ENCODE data around the gene CYBA.

CYBA gene

GRCh38 chr16:88661468-88661867 lies 10.6 kb upstream of the CYBA start:
- no peak for DNase-seq

DNA sequence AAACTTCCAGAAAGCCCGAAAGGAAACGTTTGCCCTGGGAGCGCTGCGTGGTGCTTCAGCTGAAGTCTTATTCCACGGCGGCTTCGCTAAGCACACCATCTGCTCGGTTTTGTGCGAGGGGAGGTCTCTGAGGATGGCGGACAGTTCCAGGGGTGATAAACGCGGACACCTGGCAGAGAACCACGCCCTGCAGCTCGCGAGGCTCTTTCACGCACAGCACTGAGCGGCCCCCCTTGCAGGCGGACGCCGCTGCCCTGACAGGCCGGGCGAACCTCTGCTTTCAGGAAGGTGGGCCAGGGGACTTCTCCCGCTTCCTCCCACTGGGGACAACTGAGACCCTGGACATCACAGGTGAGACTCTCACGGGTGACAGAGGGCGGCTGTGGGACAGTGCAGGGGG lies 8.3 kb upstream of the CYBA start:
- no peak for DNase-seq

DNA sequence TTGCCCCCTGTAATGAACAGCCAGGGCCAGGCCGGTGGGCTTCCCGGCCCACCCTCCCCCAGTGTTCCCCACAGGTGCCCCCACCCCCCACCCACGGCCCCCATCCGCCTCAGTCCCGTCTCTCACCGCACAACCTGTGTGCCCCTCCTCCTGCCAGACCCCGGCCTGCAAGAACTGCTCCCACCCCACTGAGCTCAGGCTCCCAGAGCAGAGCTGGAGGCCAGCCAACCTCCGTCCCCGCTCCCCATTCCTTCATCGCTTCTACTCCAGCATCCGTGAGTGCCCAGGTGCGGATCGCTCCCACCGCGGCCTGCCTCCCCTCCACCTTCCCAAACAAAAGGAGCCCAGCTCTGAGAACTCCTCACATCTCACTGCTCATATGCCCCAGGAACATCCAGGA lies 7.9 kb upstream of the CYBA start:
- DNase-seq = no peak

DNA sequence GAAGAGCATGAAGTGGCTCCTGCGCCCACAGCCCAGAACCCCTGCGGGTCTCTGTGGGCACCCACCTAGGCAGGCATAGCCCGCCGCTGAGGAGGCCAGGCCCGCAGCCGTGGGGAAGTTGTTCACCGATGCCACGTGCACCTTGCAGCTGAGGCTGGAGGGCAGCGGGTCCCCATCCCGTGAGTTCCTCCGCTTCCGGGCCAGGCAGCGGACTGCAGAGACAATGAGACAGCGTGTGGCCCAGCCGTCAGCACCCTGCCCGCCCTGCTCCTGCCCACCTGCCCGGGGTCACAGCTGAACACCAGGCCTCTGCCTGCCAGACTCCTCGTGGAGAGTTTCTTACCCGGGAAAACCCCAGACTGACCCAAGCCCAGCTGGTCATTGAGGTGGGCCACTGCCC lies 6.5 kb upstream of the CYBA start:
- no peak for DNase-seq

- no peak for DNase-seq
Measured at GRCh38 chr16:88656291-88656980, 5.6 kb upstream of the CYBA start.

DNA sequence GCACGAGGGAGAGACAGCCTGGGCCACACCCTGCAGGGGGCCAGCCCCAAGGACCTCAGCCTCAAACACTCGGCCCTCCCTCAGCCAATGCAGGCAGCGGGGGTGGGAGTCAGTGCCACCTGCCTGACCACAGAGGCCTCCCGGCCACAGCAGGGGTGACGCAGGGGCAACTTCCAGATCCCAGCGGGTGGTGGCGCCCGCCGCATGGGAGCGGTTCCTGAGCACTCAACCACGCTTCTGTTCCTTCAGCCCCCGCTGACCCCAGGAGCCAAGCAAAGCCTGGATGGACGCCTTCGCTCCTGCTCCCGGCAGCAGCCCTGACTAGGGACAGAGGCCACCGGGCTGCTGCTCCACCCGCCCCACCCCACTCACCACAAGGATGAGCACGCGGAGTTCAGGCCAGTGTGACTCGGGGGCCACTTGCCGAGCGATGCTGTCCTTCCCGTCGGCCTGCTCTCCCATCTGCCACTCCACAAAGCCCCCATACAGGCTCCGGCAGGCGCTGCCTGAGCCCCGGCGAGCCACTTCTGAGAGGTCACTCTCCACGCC lies 5.0 kb upstream of the CYBA start:
- DNase-seq = no peak

DNA sequence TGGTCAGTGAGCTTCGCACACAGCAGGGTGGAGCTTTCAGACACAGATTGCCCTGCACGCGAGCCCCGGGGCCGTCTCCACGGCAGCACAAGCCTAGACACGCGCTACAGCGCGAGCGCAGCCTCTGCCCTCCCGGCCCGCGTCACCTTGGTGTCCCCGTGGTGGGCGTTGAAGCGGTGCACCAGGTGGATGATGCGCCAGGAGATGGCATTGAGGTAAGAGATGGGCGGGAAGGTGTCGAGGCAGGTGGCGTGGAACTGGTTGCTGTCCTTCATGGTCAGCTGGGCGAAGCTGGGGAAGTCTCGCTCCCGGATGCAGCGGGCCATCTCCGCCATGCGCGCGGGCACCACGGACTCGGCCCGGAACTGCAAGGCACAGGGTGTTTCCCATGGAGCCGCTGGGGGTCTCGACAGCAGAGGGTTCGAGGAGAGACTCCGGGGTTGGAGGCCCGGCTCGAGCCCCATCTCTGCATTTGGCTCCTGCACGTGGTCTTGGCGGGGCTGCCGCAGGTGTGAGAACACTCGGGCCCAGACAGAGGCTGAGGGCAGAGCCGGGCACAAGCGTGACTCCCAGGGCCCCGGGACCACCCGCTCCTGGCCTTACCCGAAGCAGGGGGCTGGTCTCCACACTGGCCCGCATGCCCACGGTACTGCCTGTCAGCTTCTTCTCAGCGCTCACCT lies 4.3 kb upstream of the CYBA start:
- DNase-seq = no peak

DNA sequence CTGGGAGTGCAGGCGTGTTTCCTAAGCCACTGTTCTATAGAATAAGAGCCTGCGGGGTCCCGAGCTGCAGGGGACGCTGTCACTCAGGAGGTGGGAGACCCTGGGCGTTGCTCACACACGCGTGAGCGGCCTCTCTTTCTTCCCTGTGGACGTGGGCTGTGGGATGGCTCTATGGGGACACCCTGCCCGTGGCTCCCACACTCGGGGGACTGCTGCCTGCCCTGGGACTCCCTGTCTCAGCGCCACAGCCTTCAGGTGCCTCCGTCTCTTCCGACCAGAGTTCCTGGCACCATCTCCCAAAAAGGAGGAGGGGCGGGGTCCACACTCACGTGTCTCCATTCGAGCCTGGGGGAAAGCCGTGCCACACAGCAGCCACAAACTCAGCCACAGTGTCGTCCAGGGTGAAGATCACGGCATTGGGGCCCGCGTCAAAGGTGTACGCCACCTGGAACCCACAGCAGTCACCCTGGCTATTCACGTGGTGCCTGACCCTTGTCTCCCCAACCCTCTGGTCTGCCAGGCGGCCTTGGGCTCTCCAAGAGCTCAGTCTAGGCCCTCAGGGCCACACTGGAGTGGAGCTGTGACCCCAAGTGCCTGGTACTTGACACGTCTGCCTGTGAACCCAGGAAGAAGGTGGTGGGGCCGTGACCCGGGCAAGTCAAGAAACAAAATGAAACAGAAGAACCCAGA lies 3.7 kb upstream of the CYBA start:
- no peak for DNase-seq

DNA sequence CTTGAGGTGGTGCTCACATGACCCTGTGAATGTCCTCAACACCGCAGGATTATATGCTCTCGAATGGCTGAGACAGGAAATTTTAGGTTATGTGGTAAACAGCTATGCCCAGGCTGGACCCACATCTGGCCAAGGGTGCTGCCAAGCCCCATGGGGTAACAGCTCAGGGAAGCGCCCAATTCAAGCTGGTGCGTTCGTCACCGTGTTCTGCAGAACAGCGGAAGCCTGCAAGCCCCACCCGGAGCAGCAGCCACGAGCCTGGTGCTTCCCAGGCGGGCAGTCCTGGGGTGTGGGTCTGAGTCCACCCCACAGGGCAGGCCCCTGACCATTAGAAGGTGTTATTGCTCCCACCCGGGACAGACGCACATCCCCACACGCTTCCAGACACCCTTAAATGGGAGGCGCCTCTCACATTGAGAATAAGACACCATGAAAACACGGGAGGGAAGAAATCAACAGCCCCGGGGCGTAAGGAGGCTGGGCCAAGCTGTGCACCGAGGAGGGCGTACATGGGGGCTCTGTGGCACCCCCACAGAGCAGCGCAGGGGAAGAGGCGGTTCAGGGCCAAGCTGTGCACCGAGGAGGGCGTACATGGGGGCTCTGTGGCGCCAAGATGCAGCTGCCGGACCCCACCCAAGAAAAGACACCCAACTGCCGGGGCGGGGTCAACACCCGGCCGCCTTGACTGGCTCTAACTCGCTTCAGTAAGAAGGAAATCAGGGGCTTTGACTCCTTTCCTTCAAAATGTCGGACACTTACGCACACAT lies 2.9 kb upstream of the CYBA start:
- DNase-seq = no peak

DNA sequence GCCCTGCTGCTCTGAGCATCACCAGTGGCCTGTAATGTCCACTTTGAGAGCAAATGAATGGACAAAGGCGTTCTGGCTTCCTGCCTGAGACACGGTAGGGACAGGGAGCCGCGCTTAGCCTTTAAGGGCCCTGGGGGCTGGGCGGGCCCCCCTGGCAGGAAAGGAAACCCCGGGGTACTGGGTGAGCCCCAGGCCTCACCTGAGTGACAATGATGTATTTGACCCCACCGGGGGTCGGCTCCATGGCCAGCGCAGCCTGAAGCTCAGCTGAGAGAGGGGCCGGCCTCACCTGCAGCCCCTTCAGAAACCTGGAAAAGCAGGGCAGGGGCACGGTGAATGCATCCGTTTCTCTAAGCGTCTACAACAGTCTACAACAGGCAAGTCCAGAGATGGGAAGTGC lies 2.2 kb upstream of the CYBA start:
- no peak for DNase-seq

DNA sequence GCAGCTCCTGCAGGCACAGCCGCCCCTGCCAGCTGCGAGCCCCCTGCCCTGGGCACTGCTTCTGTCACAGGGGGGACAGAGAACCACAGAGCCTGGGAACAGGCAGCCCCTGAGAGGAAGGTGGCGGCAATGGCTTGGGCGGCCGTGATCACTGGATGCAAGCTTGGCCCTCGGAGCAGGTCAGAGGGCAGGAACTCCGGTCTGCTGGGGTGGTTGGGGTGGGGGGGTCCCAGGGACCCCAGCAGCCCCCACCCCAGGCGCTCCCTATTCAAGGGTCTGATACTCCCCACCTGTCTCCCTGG lies 1.9 kb upstream of the CYBA start:
- DNase-seq = no peak

- DNase-seq = no peak
Measured at GRCh38 chr16:88651989-88652761, 1.3 kb upstream of the CYBA start.

DNA sequence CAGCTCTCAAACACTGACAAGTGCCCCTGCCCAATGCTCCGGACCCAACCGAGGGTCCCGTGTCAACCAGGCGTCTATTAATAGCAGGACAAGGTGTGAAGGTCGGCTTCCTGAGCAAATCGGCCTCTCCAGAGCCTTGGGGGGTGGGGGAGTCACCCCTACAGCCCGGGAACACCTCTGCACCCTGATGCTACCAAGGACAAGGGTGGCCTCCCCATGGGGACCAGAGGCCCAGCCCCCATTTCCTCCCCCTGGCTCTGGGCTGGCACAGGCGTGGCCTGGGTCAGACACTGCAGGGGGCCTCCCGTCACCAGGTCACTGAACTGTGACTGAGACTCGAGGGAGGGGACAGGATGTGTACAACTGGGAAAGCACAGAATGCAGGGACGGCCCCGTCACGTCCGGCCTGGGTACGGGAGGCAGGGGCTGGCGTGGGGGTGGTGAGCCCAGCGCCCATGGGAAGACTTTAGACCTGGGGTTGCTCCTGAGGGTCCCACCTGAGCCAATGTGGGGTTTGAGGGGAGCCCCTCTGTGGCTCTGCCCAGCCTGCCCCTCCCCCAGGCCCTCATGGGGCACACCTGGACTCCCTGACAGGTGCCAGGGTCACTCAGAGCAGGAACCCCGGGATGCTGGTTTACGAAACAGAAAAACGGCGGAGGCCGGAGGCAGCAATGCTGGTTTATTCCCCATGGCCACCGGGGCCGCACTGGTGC lies 579 bp upstream of the CYBA start:
- peak; percentile 74 for DNase-seq

DNA sequence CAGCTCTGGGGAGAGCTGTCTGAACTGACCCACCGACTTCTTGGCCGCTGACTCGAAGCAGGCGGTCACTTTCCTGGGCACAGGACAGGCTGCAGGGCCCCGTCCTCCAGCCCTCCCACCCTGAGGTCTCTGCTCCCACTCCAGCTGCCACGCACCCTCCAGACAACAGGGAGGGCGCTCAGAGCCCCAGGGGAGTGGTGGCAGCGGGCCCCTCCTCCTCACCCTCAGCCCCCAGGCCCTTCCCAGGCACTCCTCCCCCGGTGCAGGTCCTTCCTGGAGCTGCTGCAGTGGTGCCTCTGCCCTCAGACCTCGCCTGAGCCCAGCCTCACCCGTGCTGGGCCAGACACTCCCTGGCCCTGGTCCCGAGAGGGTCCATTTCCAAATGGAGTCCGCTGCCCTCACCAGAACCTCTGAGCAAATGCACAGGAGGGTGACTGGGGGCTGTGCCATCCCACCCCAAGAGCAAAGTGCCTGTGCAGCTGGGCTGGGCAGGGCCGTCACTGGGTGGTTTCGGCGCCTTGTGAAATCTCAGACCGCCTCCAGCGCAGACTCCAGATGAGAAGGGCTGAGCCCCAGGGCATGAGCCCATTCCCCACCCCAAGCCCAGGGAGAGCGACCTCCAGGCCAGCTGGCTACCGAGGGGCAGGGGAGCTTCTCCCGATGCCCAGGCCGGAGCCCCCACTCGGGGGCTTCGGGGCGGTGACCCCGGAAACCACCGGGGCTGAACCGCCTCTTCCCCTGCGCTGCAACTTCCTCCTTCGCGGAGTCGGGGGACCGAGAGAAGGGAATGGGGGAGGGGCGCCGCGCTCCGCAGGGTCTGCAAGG lies 717 bp downstream of the CYBA start:
- DNase-seq = no peak

- DNase-seq = no peak
Measured at GRCh38 chr16:88649195-88649923, 1.5 kb downstream of the CYBA start.

DNA sequence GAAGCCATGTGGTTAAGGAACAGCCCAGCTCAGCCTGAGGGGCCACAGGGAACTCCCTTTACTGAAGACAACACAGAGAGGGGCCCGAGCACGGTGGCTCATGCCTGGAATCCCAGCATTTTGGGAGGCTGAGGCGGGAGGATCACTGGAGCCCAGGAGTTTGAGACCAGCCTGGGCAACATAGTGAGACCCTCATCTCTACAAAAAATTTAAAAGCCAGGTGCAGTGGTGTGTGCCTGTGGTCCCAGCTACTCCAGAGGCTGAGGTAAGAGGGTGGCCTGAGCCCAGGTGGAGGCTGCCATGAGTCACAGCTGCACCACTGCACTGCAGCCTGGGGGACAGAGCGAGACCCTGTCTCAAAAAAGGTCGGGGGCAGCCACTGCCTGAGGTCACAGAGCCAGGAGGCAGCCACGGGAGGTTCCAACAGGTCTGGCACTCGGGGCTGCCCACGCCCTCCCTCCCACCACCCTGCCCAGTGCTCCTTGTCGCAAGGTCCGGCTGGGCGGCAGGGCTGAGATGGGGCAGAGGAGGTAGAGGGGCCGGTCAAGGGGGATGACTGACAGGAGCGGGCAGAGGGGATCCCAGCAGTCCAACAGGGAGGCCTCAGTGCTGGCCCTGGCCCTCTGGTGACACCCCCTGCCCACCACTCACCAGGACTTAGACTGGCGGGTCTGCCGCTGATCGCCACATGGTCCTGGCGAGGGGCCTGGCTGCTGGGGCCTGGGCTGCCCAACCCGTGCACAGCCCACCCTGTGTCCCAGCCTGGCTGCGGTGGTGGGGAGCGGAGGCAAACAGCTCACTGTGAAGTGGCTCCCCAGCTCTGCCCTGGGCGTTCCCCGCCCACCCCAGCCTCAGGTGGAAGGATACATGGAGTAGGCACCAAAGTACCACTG lies 3.4 kb downstream of the CYBA start:
- DNase-seq = no peak

GRCh38 chr16:88646345-88647034 lies 4.4 kb downstream of the CYBA start:
- DNase-seq = no peak

- no peak for DNase-seq
Measured at GRCh38 chr16:88645941-88646340, 4.9 kb downstream of the CYBA start.

- DNase-seq = no peak
Measured at GRCh38 chr16:88645455-88645854, 5.4 kb downstream of the CYBA start.
